HG03439 (cell line): ENCODE measurements around the gene GFI1.
A peak's percentile ranks its signal among the peaks of the same experiment; 100 is the strongest.
"Not testable (repeated sequence)": the region's sequence is repeated elsewhere in the genome, so short reads cannot be mapped to it uniquely, and the experiment has no call there.

Source experiments
- ATAC-seq: cut with Tn5 transposase; IDR thresholded peaks from one replicate; pipeline ENCODE4 v1.9.1; 2021; ENCODE audit warnings: mild to moderate bottlenecking, moderate library complexity; ENCODE audit not compliant: unreplicated experiment

Gene GFI1

DNA sequence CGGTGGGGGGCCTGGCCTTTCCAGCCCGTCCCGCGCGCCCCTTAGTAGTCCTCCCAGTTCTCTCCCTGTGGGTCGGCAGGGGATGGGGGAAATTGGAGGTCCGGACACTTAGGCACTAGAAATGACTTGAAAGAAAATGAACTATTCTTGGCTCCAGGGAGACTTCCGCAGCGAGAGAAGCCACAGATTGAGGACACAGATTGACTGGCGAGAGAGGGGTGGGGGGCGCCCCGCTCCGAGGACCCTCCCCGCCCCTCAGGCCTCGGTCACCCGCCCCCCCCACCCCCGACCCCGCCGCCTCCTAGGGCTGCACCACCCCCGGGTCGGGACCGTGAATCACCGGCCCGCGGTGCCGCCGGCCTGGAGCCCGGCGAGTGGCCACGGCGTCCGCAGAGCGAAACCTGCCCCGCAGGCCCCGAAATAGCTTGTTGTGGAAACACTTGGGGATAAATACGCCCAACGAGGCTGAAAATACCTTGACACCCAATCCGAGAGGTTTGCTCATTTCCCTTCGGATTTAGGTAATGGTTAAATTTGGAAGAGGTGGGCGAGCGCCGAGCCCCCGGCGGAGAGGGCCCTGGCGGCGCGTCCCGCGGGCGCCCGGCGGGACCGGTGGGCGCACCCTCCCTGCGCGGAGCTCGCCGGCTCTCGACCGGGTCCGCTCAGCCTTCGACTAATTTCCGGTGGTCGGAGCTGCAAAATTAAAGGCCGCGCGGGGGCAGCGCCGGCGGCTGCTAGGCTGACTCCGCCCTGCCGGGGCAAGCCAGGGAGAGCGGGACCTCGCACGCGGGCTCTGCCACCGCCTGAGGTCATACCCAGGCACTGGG, at the start of gene GFI1:
Gene GFI1 (minus strand): TSS at position 675 of the 827 bp plus-strand sequence. CDS start 3,438 bp downstream, outside the sequence.
- ATAC-seq, result peak; percentile 21

GRCh38 chr1:92532371-92532770, 45.6 kb upstream of the GFI1 start:
- not testable (repeated sequence) for ATAC-seq

- ATAC-seq, result not testable (repeated sequence)
Observed at GRCh38 chr1:92531939-92532338, 45.2 kb upstream of the GFI1 start.

GRCh38 chr1:92527670-92528069, 40.9 kb upstream of the GFI1 start:
- no peak for ATAC-seq

- not testable (repeated sequence) for ATAC-seq
Observed at GRCh38 chr1:92524944-92525590, 38.3 kb upstream of the GFI1 start.

DNA sequence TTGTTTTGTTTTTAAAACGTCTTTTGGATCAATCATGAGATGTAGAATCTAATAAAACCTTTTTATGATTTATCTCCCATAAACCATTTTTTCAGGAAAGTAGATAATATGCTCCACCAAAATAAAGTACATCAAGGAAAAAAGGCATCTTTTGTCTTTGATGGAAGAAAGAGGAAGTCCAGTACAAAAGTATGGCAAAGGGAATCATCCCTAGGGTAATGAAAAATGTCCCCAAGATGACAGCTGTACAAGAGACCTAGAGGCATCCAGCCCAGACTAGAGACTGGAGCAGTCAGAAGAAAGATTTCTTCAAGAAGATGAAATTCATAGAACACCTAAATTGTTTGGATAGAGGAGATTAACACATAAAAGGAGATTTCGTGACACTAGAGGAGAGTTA, 32.3 kb upstream of the GFI1 start:
- no peak for ATAC-seq

GRCh38 chr1:92516574-92516973, 29.8 kb upstream of the GFI1 start:
- no peak for ATAC-seq

DNA sequence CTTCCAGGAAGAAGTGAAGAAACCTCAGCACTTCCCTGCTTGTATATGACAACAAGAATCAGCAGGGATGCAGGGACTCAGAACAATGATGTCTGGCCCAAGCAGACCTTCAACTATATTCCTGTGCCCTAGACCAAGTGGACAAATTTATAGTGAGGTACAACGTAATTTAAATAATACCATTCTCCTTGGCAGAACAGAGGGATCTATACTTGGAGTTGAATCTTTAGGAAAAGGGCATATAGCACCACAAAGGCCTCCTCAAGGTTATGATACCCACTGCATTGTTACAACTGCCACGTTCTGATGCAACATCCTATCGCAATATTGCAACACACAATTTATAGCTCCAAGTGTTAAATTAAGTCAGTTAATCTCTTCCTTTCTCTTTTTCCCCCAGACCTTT, 29.1 kb upstream of the GFI1 start:
- no peak for ATAC-seq

DNA sequence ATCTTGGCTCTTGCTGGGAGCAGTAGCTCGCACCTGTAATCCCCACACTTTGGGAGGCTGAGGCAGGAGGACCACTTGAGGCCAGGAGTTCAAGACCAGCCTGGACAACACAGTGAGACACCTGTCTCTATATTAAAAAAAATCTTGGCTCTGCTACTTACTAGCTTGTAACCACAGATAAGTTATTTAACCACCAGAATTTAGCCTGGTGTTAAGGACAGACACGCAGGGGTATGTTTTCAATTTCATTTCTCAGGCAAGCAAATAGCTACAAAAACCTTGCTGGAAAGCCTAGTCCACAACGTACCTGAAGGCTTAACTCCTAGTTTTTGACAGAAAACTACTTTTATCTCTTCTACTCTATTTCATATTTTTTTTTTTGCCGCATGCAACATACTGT, 24.8 kb upstream of the GFI1 start:
- no peak for ATAC-seq

GRCh38 chr1:92509619-92510018, 22.9 kb upstream of the GFI1 start:
- no peak for ATAC-seq

DNA sequence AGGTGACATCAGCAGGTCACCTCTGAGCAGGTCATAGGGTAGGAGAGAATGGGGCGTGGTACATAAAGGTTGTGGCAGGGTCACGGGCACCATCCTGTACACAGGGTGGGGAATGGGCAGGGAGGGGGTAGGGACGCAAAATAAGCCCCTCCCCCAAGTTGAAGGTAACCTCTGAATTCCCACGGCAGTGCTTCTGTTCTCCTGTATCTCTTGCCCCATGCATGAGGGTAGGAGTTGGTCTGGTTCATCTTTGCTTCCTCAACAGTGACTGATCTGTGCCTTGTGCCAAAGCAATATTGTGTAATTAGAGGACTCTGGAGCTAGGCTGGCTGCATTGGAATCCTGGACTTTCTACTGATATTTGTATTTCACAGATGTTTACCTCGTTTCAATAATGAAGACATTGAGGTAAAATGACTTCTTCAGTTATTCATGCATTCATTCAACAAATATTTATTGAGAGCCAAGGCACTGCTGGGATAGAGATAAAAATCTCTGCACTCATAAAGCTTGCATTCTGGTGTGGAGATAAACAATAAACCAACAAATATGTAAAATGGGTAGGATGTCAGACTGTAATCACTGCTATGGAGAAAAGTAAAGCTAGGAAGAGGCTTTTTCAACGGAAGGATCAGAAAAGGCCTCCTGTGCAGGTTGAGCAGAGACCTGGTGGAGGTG, 18.4 kb upstream of the GFI1 start:
- ATAC-seq, result no peak

- ATAC-seq, result no peak
Observed at GRCh38 chr1:92504291-92505014, 17.7 kb upstream of the GFI1 start.

DNA sequence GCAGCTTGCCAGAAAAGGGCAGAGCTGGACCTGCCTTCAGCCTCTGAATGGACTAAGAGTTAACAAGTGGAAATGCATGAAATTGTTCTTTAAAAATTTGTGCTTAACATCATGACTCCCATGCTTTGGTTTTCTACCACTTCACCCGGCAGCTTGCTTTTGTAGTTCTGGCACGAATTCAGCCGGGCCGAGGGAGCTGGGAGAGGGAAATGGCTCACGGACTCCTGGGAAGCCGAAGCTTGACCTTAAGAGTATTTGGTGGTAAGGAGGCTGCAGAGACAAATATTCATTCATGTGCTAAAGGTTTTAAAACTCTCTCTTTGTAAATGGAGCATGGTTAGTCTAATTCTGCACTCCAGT, 17.2 kb upstream of the GFI1 start:
- no peak for ATAC-seq

GRCh38 chr1:92503043-92503925, 16.6 kb upstream of the GFI1 start:
- ATAC-seq, result no peak

- ATAC-seq, result peak; percentile 52
Observed at GRCh38 chr1:92502247-92502646, 15.5 kb upstream of the GFI1 start.

GRCh38 chr1:92500552-92500951, 13.8 kb upstream of the GFI1 start:
- ATAC-seq, result no peak

GRCh38 chr1:92495392-92496063, 8.8 kb upstream of the GFI1 start:
- no peak for ATAC-seq

DNA sequence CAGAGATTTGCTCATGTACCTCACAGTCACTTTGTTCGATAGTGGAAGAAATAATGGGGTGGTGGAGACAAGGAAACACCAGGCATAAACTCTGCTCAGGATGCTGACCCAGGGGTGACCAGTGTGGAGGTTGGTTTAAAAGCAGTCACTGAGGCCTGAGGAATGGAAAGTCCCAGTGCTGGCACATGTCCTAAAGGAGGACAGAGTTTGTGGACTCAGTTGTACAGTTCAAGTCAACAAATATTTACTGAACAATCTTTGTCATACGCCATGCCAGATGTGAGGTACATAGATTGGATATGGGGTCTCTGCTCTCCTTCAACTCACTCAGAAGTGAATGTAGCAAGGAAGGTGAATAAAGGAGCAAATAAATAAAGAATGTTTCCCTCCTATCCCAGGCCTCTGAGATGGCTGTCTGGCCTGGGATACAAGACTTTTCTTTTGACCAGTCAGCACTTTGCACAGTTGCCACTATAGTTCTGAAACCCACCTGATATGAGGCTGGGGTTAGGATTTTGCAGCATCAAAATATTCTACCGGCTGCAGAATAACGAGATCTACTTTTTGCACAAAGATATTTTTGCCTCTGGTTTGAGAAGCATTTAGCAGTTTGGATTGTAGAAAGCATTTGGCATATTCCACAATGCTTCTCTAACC, 7.9 kb upstream of the GFI1 start:
- ATAC-seq, result no peak

DNA sequence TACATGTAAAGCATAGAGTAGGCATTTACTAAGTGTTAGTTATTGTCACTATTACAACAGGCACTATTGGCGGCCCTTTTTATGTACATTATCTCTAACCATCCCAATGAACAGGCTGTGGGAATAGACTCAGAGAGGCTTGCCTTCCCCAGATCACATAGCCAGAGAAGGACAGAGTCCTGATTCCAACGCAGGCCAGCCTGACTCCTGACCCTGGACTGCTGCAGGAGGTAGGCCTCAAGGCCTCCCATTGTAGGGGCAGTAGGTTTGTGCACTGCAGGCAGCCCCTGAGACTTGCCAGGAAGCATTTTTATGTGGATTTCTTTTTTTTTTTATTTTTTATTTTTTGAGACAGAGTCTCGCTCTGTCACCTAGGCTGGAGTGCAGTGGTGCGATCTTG, 6.4 kb upstream of the GFI1 start:
- no peak for ATAC-seq
